ENCODE results near the gene TECPR2.

The TECPR2 gene

GRCh38 chr14:102430212-102430908 lies 67.6 kb downstream of the TECPR2 start:
- no peak for DNase-seq

- no peak for DNase-seq
Observed at GRCh38 chr14:102431751-102432150, 69.0 kb downstream of the TECPR2 start.

- no peak for DNase-seq
Observed at GRCh38 chr14:102434647-102435175, 72.0 kb downstream of the TECPR2 start.

- DNase-seq = peak; percentile 33
Observed at GRCh38 chr14:102437997-102438915, 75.5 kb downstream of the TECPR2 start.

DNA sequence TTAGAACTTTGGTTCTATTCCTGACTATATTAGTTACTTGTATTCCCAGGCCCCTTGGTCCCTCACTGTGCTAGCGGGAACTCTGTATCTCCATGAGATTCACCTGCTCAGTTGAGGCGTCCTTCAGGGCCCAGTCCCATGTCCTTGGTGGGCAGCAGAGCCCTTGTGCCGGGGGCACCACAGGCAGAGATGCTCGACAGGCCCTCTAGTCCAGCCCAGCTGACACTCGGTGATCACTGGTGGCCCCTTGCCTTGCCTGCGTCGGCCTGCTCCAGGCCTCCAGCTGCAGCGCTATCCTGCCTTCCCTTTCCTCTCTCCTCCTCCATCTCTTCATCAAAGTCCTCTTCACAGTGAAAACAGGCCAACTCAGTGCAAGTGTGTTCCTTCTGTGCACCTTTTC lies 76.8 kb downstream of the TECPR2 start:
- no peak for DNase-seq

DNA sequence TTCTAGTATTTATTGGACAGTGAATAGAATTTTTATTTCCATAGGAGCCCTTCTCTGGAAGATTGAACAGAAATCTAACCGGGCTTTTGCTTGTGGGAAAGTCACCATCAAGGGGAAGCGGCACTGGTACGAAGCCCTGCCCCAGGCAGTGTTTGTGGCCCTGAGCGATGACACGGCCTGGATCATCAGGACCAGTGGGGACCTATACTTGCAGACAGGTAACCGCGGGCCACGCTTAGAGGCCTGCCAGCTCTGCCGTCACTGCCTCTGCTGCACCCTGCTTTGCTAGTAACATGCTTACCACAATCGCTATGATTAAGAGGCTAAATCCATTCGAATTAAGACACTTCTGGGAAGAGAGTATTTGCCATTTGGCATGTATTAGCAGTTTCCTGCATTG lies 77.7 kb downstream of the TECPR2 start:
- no peak for DNase-seq

GRCh38 chr14:102442241-102443211 lies 79.8 kb downstream of the TECPR2 start:
- no peak for DNase-seq

DNA sequence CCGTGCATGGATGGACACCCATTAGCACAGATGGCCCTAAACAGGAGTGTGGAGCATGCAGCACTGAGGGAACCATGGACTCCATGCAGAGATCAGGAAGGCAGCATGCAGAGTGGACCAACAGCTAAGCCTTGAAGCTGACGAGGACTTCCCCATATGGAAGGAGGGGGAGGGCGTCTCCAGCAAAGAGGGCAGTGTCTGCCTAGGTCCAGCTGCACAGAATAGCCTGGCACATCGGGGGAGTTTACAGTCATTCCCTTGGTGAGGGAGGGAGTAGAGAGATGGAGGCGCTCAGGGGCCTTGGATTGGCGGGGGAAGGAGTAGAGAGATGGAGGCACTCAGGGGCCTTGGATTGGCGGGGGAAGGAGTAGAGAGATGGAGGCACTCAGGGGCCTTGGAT lies 82.3 kb downstream of the TECPR2 start:
- no peak for DNase-seq

- no peak for DNase-seq
Observed at GRCh38 chr14:102445641-102446040, 82.9 kb downstream of the TECPR2 start.

DNA sequence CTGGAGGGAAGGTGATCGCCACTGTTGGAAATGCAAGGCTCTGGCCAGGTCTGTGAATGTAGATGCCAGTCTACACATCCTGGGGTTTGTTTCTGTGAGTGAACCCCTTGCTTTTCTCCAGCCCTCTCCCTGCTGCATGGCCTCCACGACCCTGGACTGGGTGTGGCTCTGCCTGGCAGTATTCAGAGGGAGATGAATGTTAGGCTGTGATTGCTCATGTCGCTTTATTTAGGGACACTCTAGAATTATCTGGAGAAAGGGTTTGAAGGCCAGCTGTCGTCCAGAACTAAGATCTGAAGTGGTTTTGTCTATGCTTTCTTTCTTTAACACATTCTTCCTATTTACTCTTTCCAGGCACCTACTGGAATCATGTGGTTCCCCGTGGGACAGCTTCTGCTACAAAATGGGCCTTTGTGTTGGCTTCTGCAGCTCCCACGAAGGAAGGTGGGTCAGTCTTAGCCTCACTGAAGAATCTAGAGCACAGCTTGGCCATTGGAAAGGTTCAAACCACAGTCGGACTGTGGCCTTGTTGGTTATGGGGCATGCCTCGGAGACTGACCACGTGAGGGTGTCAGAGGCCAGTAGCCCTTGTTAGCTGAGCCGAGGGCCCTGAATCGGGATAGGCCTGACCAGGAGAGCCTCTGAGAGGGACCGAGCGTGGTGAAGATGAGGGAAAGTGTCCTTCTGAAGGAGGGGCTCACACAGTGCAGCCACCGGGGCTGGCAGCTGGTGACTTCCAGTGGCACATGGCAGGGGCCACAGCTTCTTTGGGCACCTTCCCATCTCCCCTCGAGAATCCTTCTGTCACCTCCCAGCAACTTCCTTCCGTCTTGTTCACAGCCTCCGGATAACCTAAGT lies 87.7 kb downstream of the TECPR2 start:
- DNase-seq = no peak

- DNase-seq = no peak
Observed at GRCh38 chr14:102451064-102451352, 88.3 kb downstream of the TECPR2 start.

- DNase-seq = no peak
Observed at GRCh38 chr14:102452302-102452701, 89.6 kb downstream of the TECPR2 start.

DNA sequence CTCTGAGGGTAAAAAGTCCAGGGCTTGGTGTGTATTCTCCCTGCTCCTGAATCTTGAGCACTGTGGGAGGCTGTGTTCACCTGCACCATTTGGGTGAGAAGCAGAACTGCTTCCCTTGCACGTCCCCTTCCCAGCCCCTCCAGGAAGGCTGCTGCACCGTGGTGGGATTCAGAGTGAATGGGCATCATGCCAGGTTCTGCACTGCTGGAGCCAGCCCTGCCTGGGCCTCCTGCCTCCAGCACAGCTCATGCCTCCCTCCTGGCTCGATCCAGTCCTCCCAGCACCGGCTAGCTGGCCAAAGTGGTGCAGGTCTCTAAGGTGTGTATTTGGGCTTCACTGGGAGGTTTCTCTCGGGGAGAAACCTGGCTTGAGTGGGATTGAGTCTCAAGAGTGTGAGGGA lies 92.0 kb downstream of the TECPR2 start:
- no peak for DNase-seq

- no peak for DNase-seq
Observed at GRCh38 chr14:102457509-102457908, 94.8 kb downstream of the TECPR2 start.

DNA sequence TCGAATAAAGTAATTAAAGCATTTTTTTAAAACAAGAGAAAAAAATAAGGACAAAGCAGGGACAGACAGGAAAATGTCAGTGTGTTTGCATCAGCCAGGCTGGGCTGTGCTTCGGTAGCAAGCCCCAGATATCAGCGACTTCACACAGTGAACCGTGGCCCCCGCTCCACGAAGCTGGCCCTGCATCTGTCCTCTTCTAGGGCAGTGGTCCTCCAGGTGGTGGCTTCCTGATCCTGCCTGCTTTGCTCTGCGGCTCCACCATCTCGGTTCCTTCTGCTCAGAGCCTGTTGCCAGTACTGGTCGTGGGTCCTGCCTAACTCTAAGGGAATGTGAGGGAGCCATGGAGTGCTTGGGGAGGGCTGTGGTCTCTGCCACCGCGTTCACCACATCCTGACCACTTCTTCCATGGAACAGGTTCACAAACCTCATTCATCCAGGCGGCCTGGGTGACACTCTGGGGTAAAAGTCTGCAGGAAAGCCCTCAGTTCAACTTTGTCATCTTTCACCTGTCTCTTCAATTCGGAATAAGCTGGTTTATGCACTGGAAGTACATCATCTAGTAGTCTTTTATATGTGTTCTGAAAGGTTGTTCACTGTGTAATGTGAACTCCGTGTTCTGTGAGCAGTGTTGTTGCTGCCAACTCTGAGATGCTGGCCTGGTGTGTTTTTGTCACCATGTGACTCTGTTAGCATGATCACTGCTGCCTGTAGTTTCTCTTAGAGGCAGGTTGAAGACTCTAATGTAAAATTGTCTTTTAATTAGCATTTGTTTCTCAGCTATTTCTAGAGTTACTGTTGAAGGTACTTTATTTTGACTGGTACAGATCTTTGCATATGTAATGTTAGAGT lies 99.0 kb downstream of the TECPR2 start:
- no peak for DNase-seq

- no peak for DNase-seq
Observed at GRCh38 chr14:102462391-102462790, 99.7 kb downstream of the TECPR2 start.

DNA sequence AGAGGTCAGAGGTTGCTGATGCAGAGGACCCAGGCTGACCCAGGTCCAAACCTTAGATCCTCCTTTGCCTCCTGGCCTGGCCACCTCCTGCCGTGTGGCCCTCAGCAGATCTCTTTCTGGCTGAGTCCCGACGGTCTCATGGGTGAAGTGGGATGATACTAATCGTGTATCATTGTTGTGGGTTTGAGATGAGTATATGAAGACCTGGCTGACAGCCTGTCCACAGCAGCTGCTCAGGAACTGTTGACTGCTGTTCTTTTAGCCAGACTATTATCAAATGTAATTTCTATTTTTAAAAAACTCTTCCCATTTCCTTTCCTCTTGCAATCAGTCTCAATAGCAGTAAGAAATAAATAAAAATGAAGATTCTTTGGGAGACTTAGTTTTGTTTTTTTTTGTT lies 101.3 kb downstream of the TECPR2 start:
- no peak for DNase-seq

- DNase-seq = no peak
Observed at GRCh38 chr14:102464846-102465341, 102.2 kb downstream of the TECPR2 start.

GRCh38 chr14:102469261-102469660 lies 106.5 kb downstream of the TECPR2 start:
- DNase-seq = no peak

GRCh38 chr14:102471921-102472790 lies 109.4 kb downstream of the TECPR2 start:
- DNase-seq = no peak

Measured in stimulated activated naive CD4-positive, alpha-beta T cell treated with Interleukin-2 at 50 U/mL for 16 hours (primary cell).